IPS DF 4.7 (cell line): ENCODE results near the gene ICAM4.

Experiments
- DNase-seq: peaks from one replicate; pipeline ENCODE4 v3.0.0-alpha.2; 2013; ENCODE audit warnings: low spot score; ENCODE audit errors: extremely low read depth

ICAM4 gene

GRCh38 chr19:10290876-10291553 lies 4.3 kb downstream of the ICAM4 start:
- DNase-seq, result no peak

GRCh38 chr19:10291554-10292205 lies 4.9 kb downstream of the ICAM4 start:
- no peak for DNase-seq

- no peak for DNase-seq
These were observed 5.5 kb downstream of the ICAM4 start for GRCh38 chr19:10292206-10292788.

GRCh38 chr19:10292789-10293636 lies 6.3 kb downstream of the ICAM4 start:
- DNase-seq, result no peak

GRCh38 chr19:10293637-10294367 lies 7.0 kb downstream of the ICAM4 start:
- DNase-seq, result no peak

GRCh38 chr19:10294368-10294697 lies 7.6 kb downstream of the ICAM4 start:
- no peak for DNase-seq

GRCh38 chr19:10295305-10295846 lies 8.6 kb downstream of the ICAM4 start:
- DNase-seq, result no peak

- DNase-seq, result no peak
These were observed 9.3 kb downstream of the ICAM4 start for GRCh38 chr19:10295847-10296591.

GRCh38 chr19:10299545-10300458 lies 13.0 kb downstream of the ICAM4 start:
- no peak for DNase-seq

- DNase-seq, result no peak
These were observed 18.5 kb downstream of the ICAM4 start for GRCh38 chr19:10305139-10305806.

- no peak for DNase-seq
These were observed 19.6 kb downstream of the ICAM4 start for GRCh38 chr19:10306327-10306726.

GRCh38 chr19:10309423-10309822 lies 22.7 kb downstream of the ICAM4 start, which contains the start of gene ZGLP1:
Gene ZGLP1 (minus strand): TSS chr19:10309815.
- no peak for DNase-seq

- no peak for DNase-seq
These were observed 28.8 kb downstream of the ICAM4 start, which contains the start of gene FDX2 for GRCh38 chr19:10315335-10316214. Gene FDX2 (minus strand): TSS chr19:10316015. CDS start chr19:10315996, 19 bp downstream.

- no peak for DNase-seq
These were observed 29.7 kb downstream of the ICAM4 start for GRCh38 chr19:10316229-10317044.

GRCh38 chr19:10317045-10317856 lies 30.5 kb downstream of the ICAM4 start:
- no peak for DNase-seq
